ENCODE measurements around the gene B4GALT5.

GRCh38 chr20:49710971-49711666 is 2.6 kb downstream of the B4GALT5 start:
- TF ChIP-seq POLR2AphosphoS5 (IDR thresholded peaks at IDR 0.05; ENCODE audit: low read depth, low read length), result no peak
- no peak for TF ChIP-seq FOXP2 (optimal IDR thresholded peaks at IDR 0.05; ENCODE audit: borderline replicate concordance, extremely low read depth, extremely low read length, insufficient read depth)

All from PFSK-1 (cell line).